ENCODE results near the gene STARD8. TPM values are rescaled to one million over a fixed set of nuclear protein-coding genes. Genes with fewer than 3 reads are reported as not detected.
A peak's percentile ranks its signal among the peaks of the same experiment; 100 is the strongest.

Gene STARD8
- total RNA-seq, 1 donor from 2014 or later: 19.7 TPM

DNA sequence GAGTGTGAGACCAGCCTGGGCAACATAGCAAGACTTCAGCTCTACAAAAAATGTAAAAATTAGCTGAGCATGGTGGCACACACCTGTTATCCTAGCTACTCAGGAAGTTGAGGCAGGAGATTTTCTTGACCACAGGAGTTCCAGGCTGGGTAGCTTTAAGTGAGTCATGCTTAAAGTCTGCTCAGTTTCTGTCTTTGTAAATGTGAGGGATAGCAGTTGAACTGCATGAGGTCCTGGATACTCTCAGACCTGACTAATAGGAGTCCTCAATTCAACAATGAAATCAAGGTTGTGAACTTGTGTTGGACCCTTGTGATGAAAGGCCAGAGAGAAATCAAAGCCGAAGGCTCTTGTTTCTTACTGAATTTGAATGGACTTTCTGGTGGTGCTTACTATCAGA is 45.2 kb downstream of the STARD8 start:
- peak; percentile 77 for DNase-seq (ENCODE audit: low read depth)

DNA sequence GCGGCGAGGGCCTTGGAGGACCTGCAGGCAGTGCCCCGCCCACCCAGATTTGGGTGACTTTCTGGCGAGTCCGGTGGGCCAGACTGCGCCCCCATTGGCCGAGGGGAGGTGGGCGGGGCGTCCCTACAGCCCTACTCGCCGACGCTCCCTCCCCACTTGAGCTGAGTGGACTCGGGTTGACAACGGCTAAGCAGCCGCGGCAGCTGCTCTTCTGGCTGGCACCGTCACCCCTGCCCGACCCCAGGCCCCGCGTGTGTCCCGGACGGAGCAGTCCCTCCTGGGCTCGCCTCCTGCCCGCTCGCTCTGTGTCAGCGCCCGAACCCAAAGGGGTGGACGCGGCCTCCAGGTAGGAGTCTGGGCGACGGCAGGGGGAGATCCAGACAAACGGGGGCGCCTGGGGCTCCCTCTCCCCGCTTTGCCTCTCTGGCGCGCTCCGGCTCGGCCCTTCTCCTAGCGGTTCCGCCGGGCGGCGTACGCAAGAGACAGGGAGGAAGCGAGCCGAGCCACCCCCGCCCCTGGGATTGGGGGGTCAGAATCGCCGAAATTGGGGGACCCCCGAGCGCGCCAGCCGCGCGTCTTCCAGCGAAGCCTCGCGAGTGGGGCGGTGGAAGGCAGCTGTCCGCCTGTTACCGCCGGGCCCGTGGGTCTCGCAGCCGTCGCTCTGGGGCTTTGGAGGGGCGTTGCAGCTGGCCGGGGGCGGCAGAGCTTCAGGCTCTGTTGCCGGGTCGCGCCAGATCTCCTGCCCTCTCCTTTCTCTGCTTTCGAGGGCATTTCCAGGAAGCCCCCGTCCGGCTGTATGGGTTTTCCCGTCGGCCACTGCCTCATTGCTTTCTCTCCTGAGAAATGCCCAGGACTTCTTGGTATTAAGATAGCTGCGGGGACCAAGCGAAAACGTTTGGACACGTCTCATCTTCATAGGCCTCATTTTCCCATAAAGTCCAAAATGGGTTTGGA is 46.3 kb downstream of the STARD8 start:
- peak; percentile 33 for DNase-seq (ENCODE audit: low read depth)

DNA sequence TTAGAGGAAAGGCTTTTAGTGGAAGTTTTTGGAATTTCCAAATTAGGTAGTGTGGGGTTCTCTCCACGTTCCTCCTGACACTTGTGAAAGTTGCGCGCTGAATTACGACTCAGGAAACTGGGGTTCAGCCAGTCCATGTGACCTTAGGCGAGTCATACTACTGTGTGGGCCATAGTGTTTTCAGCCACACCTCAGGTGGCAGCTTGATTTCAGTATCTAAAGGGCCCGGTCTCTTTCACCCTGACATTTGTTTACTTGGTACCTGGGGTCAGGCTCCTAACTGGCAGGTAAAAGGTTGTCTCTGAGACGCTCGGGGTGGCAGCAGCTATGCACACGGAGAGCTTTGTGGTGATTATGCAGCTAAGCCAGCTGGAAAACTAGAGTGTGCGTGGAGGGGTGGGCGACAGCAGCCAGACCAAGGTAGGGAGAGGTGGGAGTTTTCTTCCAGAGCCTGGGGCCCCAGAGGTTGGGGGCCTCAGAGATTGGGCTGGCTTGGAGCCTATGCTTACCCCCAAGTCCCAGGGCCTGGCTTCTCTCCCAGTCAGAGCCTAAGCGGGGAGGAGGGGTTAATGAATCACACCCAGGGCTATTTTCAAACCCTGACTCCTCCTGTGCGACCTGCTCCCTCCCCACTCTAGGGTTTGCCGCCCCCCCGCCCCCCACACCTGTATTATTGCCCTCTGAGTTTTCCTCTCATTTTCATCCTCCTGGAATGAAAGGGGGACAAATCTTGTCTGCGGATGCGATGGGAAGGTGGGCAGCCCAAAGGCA is 47.2 kb downstream of the STARD8 start:
- no peak for DNase-seq (ENCODE audit: low read depth)

DNA sequence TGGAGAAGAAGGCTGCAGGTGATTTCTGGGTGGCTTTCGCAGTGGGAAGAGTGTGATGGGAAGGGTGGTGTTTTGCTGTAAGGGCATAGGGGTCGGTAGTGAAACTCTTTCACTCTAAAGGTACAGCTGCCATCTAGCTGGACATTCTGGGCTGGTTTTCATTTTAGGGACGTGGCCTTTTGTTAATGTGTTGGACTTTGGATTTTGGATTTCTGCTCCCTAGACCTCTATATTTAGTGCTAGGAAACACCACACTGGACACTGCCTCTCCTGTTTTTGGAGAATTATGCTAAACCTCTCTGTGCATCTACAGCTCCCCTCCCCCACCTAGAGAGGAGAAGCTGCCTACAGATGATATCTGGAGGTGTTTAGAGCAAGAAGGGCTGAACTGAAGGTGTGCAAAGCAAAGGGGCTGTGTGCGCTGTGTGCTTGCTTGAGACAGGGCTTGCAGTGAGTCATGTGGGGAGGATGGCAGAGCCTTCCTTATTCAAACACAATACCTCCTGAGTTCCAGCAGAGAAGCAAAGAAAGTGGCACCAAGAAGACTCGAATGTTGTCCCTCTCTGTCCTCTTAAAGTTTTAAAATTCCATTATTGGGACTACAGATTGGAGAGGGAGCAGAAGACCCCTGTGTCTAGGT is 47.9 kb downstream of the STARD8 start:
- peak; percentile 48 for DNase-seq (ENCODE audit: low read depth)

DNA sequence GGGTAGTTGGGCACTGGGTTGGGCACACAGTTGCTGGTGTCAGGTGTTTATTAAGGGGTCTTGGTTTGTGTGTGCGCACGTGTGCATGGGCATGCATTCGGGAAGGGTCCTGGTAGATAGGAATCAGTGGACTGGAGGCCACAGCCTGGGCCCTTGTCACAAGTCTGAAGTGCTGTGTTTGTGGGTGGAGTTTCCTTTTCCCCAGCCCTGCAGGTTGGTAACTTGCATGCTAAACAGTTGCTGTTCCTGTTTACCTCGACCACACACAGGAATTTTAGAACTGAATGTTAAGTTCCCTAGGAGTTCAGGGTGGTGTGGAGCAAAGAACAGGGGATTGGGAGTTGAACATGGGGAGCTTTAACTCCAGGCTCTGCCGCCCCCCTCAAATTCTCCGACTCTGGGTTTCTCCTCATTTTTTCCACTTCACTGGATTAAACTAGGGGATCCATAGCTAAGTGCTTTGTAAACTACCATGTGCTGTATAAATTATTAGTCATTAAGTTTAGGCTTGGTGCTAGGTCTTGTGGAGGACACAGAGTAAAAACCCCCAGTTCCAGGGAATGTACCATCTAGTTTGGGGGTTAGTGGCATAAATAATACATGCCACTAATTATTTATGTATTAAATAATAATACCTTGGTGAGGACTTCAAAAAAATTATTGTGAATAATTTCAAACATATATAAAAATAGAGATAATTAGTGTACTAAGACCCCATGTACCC is 49.0 kb downstream of the STARD8 start:
- peak; percentile 49 for DNase-seq (ENCODE audit: low read depth)

DNA sequence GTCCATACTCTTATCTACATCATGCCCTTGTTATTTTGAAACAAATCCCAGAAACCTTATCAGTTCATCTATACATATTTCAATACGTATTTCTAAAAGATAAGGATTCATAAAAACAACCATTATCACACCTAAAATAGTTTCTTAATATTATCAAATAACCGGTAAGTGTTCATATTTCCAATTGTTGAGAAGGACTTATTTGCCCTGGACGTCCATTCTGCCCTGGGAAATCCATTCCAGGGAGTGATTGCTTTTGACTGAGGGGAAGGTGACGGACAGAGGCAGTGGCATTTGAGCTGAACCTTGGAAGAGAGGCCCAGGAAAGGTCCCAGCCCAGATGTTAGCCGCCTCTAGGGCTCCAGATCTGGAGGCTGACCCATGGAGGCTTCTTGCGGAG is 49.6 kb downstream of the STARD8 start:
- DNase-seq (ENCODE audit: low read depth): no peak

DNA sequence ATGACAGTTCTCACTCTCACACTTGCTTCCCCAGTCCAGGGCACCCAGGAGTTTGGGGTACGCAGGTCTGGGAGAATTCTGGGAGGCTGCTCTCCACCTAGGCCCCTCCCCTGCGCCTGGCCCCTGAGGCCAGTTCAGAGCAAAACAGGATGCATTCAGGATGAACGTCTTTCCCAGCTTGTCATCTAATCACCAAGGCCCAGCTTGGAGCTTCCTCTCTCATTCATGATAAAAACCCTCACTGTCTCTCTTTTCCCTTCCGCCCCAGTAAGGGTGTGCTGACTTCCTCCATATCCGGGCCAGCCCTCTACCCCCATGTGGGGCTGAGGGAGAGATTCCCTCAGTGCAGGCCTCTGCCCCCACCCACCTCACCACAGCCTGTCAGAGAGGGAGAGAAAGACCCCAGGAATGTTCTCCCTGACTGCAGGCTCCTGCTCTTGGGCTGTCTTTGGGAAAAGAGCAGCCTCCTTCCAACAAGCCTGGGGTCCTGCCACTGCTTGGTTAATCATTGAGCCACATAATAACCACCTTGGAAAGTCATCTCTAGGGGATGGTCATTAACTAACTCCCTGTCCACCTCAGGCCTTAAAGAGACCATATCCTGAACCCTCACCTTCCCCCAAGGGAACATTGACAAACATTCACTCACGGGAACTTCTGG is 50.1 kb downstream of the STARD8 start:
- DNase-seq (ENCODE audit: low read depth): peak; percentile 80

DNA sequence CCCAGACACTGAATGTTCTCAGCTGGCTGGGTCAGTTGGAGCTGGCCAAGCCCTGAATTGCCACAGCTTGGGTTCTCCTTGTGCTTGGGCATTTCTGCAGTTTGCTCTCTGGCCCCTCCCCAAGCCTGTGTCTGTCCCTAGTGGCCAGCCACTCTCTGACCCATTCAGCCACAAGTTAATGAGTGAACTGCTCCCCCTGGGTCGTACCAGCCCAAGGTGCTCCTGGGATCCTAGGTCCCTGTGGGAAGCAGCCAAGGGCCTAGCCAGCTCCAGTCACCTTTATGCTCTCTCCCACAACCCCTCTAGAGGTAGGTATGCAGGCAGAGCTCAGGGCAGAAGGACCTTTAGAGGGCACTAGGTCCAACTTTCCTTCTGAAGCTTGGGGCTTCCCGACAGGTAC is 51.5 kb downstream of the STARD8 start:
- DNase-seq (ENCODE audit: low read depth): peak; percentile 91

DNA sequence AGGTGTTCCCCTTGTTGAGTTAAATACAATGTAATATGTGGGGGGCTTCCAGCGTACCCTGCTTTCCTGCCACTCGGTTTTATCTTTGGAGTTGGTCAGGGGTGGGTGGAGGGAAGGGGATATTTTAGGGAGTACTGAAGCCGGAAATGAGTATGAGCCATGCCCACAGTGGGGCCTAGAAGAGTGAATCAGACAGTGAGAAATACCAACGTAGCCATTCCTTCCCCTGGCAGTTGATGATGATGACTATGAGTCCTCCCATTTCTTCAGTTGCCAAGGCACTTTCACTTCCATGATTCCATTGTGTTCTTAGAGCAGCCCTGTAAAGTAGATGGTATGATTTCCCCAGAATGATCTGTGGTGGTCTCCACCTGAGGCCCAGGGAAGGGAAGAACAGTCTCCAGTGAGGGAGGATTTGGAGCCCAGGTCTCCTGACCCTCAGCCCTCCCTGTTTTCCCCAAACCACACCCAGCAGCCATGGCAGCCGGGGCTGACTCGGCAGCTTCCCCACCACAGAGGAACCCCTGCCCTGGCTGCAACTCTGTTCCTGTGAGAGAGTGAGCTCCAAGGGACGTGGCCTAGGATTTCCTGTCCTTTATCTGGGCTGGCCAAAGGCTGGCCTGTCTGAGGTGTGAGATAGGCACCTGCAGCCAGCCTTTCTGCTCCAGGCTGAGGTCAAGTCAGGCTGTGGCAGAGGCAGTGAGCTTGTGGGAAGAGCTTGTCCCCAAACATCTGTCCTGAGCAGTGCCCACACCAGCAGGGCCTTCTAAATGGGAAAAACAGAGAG is 52.7 kb downstream of the STARD8 start:
- peak; percentile 78 for DNase-seq (ENCODE audit: low read depth)

DNA sequence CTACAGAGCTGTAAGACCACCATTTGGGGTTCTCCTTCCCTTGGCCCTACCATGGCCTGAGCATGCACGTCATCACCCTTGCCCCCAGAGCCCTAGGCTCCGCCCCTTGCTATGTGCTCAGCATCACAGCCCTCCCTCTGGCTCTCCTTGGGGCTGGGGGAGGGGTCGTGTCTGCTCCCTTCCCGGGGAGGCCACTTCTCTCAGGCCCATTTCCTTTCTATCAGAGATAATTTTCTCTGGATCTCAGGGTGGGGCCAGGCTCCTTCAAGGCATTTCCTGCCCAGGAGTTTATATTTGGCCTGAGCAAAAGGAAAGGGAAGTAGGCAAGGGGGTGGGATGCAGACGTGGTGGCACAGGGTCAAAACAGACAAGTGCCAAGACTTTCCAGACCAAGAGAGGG is 55.9 kb downstream of the STARD8 start:
- no peak for DNase-seq (ENCODE audit: low read depth)

DNA sequence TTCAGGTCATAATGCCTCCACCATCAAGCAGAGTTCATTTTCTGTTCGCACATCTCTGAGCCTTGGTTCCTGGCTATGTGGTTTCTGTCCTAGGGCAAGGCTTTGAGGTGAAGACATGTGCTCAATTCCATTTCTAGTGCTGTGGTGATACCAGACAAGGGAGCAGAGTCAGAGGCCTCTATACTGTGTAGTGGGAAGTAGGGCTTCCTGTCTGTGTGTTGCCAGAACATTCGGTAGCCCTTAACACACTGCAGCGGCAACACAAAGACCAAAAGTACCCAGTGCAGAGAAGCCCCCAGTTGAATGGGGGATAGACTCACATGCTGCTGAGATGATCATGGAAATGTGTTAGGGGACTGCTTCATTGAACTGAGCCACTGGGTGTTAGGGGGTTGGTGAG is 56.4 kb downstream of the STARD8 start:
- DNase-seq (ENCODE audit: low read depth): no peak

DNA sequence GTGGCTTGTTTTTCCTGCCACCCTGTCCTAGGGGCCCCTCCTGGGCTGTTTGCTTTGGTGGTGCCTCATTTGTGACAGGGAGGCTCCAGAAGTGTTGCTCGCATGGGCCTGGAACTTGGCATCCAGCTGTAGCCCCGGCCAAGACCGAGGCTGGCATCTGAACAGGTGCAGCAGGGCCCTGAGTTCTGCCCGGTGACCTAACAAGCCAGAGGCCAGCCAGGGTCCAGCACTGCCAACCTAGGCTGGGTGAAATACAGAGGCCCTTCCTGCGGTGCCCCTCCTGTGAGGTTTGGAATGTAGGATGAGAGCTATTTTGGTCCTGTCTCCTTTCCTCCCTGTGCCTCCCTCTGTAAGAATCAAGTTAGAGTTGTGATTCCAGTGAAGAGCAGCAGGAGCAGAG is 58.5 kb downstream of the STARD8 start:
- no peak for DNase-seq (ENCODE audit: low read depth)

DNA sequence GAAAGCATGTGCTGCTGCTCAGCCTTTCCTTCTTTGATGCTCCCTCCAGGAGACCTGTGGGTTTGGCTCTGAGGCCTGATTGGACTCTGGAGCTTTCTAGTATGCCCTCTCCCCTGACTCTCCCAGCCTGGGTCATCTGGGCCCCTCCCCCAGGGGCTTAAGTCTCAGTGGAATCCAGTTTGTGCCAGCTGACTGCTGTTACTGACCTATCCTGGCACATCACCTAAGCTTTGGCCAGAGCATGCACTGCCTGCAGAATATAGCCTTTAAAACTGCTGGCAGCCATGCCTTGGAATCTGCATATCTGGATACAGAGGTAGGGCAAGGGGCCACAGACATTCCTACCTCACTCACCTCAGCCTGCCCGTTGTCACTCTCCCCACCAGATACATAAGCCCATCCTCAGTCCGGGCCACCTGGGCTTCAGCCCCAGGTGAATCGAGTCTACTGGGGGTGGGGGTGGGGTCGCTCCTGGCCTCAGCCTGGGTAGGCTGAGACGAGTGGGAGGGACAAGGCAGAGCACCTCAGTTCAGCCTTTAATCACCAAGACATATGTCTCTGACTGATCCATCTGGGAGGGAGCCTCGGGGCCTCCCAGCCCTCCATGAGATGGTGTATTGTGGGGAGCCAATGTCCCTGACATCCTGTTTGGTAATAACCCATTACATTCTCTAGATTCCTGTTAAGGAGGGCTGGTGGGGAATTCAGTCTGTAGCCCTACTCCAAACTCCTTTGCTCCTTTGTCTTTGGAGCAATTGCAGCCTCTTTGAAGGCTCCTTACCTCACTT is 61.2 kb downstream of the STARD8 start:
- peak; percentile 42 for DNase-seq (ENCODE audit: low read depth)

DNA sequence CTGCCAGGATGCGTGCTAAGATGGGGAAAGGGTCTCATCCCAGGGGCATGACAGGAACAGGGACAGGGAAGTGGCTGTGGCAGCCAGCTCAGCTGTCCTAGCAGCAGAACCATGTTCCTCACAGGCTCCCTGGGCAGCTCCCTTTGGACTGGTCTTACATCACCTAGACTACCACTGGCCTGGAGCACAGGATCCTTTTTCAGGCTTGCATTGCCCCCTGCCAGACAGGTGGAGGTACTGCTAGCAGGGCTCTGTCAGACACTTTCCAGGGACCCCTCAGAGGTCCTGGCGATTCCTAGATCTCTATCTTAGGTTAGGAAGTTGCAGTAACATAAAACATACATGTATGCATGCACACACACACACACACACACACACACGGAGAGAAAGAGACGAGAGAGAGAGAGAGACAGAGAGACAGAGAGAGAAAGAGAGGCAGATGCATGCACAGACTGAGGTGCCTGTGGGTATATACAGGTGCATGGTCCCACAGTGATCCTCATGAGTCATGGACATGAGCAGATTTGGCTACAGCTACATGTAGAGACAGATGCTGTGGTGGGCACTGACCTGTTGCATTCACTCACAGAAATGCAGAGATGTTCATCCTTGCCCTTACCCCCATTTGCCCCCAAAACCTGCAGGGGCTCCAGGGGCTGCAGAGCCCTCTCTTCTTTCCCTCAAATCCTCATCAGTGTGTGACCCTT is 63.6 kb downstream of the STARD8 start:
- DNase-seq (ENCODE audit: low read depth): peak; percentile 44

DNA sequence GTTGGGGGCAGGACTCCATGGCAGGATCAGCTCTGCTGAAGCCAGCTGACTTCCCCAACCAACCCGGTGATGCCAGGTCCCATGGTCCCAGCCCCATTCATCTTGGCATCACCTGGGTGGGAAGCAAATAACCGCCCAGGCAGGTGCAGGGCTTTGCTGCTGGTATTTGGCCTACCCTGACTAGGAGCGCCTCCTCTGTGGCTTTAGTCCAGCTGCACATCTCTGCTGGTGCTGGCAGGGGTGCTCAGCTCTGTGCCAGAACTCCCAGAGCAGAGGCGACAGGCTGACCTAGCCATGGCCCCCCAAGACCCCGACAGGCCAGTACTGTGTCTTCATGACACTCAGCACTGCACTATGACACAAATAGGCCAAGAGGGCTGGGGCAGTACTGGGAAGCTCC is 64.4 kb downstream of the STARD8 start:
- DNase-seq (ENCODE audit: low read depth): no peak

DNA sequence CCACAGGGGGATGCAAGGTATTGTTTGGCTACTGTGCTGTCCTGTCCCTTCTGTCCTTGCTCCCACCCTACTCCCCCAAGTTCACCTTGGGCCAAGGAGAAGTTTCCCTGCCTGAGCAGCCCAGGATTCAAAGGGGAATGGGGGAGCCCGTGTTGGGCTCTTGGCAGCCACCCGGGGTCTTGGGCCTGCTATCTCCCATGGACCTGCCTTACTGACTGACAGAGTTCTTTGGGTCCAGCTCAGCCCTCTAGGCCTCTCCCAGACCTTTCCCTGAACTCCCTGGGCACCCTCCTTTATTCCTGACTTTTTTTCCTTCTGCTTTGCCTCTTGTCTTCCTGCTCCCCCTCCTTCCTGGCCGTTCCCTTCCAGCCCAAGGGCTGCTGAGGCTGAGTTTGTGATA is 67.4 kb downstream of the STARD8 start:
- DNase-seq (ENCODE audit: low read depth): no peak

DNA sequence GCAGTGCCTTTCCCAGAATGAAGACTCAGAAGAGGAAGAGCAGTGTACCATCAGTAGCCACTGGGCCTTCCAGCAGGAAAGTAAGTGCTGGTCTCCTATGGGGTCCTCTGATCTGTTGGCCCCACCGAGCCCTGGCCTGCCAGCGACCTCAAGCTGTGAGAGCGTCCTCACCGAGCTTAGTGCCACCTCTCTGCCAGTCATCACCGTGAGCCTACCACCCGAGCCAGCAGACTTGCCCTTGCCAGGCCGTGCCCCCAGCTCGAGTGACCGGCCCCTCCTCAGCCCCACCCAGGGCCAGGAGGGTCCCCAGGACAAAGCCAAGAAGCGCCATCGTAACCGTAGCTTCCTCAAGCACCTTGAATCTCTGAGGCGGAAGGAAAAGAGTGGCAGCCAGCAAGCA is 69.7 kb downstream of the STARD8 start:
- DNase-seq (ENCODE audit: low read depth): no peak

DNA sequence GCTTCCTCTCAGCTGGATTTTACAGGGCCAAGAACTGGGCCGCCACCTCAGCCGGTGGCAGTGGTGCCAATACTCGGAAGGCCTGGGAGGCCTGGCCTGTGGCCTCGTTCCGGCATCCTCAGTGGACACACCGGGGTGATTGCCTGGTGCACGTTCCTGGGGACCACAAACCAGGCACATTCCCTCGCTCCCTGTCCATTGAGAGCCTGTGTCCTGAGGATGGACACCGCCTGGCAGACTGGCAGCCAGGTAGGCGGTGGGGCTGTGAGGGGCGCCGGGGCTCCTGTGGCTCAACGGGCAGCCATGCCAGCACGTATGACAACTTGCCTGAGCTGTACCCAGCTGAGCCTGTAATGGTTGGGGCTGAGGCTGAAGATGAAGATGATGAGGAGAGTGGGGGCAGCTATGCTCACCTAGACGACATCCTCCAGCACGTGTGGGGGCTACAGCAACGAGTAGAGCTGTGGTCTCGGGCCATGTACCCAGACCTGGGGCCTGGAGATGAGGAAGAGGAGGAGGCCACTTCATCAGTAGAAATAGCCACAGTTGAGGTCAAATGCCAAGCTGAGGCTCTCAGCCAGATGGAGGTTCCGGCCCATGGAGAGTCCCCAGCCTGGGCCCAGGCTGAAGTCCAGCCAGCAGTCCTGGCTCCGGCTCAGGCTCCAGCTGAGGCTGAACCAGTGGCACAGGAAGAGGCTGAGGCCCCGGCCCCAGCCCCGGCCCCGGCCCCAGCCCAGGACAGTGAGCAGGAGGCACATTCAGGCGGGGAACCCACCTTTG is 70.4 kb downstream of the STARD8 start:
- no peak for DNase-seq (ENCODE audit: low read depth)
